MG63 (cell line): ENCODE results near the gene PDE10A. TPM values are rescaled to one million over a fixed set of nuclear protein-coding genes. Genes with fewer than 3 reads are reported as not detected.

Experiments
- DNase-seq: peaks from one replicate; pipeline ENCODE4 v3.0.0-alpha.2; 2020
- H3K27me3 ChIP-seq: fragments of 250-450 bp; sonication (Bioruptor Pico); 2 replicates; pipeline ENCODE4 v1.5.1; 2020; ENCODE audit warnings: mild to moderate bottlenecking, moderate library complexity
- H3K36me3 ChIP-seq: fragments of 250-450 bp; sonication (Bioruptor Pico); 2 replicates; pipeline ENCODE4 v1.5.1; 2020; ENCODE audit warnings: mild to moderate bottlenecking, moderate library complexity
- H3K4me3 ChIP-seq: fragments of 250-450 bp; sonication (Bioruptor Pico); 2 replicates; pipeline ENCODE4 v1.5.1; 2020; ENCODE audit warnings: mild to moderate bottlenecking, moderate library complexity
- H3K9me3 ChIP-seq: fragments of 250-450 bp; sonication (Bioruptor Pico); 2 replicates; pipeline ENCODE4 v1.5.1; 2020; ENCODE audit warnings: mild to moderate bottlenecking, moderate library complexity
- total RNA-seq: library from RNA; depleted of rRNA; stranded (reverse); fragments of >200 nt; shearing (Covaris generic); gene quantifications from 2 replicates; pipeline ENCODE4 v1.2.3, GENCODE V29; 2014; ENCODE audit warnings: low replicate concordance; rRNA removed

Gene PDE10A
- 0.10 and 1.3 TPM in 2 replicates for total RNA-seq

DNA sequence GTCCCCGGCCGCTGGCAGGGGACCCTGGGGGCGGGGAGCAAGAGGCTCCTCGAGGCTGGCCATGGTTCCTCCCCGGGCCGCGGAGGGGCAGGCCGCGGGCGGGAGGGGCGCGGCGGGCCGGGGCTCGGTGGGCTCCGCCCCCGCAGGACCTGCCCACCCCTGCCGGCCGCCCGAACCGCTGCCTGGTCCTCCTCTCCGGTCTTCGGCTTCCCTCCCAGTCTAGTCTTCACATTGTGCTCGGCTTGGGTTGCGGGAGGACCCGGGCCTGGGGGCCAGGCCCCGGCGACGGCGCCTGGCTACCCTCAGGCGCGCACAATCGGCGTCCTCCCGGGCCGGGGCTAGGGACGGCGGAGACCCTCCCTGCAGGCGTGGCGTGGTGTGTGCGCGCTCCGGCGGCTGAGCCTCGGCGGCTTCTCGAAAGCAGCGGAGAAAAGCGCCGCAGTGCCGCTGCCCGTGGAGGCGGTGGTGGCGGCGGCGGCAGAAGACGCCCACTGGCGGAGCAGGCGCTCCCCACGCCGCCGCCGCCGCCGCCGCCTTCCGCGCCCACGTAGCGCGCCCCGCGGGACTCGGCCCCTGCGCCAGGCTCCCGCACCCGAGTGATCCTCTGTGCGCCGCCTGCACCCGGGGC, at the start of gene PDE10A:
Gene PDE10A, minus strand, starts transcription at position 493 of the 628 bp plus-strand sequence. Its CDS starts 430 bp downstream, at position 63.
- Histone ChIP-seq H3K36me3 (no peaks in the 10 kb centered on the region), H3K27me3 (peaks cover 44% of the 10 kb centered on the region), H3K4me3 (peak within 1 kb of the TSS; percentile 56), H3K9me3 (no peaks in the 10 kb centered on the region)
- peak; percentile 54 for DNase-seq

DNA sequence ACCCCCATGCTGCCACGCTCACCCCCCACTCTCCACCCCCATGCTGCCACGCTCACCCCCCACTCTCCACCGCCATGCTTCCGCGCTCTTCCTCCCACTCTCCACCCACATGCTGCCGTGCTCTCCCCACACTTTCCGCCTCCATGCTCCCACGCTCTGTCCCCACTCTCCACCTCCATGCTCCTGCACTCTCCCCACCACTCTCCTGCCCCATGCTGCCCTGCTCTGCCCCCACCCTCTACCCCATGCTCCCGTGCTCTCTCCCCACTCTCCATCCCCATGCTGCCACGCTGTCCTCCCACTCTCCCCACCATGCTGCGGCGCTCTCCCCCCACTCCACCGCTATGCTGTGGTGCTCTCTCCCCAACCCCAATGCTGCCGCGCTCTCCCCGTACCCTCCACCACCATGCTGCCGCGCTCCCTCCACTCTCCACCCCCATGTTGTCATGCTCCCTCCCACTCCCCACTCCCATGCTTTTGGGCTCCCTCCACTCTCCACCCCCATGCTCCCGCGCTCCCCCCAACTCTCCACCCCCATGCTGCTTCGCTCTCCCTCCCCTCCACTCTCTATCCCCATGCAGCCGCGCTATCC, 46.0 kb upstream of the PDE10A start:
- no peak overlapping the region for H3K4me3 ChIP-seq
- H3K36me3 ChIP-seq = no peaks in the 10 kb centered on the region
- DNase-seq = no peak

DNA sequence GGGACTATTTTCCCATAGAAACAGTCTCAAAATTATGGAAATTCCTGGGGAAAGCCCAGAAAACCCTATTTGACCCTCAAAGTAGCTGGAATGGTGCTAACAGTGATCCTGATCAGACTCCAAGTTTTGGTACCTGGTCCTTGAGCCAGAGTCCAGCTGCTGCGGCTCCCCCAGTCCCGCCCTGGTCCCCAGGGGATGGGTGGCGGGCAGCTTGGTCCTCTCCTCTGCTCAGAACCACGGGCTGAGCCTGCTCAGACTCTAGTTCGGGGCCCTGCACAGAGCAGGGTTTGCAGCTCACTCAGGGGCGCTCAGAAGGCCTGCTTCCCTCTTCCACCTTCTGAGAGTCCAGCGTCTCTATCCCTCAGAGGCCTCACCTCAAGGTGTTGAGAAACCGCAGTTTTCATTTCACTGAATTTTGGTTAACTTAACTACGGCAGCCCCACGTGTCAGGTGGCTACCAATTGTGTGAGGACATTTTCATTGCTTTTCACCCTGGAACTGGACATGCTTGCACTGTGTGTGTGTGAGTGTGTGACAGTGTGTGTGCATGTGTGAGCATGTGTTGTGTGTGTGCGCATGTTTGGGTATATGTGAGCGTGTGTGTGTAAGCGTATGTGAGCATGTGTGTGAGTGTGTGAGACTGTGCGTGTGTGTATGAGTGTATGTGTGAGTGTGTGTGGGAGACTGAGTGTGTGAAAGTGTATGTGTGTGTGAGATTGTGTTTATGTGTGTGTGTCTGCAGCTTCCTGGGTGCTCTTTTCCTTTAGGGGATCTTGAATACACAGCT, 44.2 kb upstream of the PDE10A start:
- H3K4me3 ChIP-seq = no peak overlapping the region
- H3K9me3 ChIP-seq = no peaks in the 10 kb centered on the region
- no peak for DNase-seq
- no peaks in the 10 kb centered on the region for H3K36me3 ChIP-seq
- no peaks in the 10 kb centered on the region for H3K27me3 ChIP-seq

More for the DNA sequence above, 46.0 kb upstream of the PDE10A start:
- Histone ChIP-seq H3K9me3 (no peaks in the 10 kb centered on the region), H3K27me3 (no peaks in the 10 kb centered on the region)

DNA sequence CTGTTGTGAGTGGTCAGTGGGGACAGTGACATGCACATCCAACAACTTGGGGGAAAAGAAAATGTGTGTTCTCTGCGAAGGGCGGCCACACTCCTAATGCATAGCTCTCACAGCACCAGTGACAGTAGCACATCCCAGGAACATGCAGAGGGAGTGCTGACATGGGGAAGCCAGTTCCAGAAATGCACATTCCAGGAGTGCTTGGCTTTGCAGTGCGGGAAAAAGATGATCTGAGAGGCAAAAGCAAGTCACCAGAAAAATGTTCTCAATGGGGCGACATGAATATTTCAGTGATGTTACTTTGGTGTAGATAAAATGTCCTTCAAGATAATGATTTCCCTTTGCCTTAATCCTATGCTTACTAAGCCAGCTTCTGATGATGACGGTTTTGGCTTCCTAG, 42.9 kb upstream of the PDE10A start:
- H3K27me3 ChIP-seq = no peaks in the 10 kb centered on the region
- no peaks in the 10 kb centered on the region for H3K9me3 ChIP-seq
- DNase-seq = no peak
- no peak overlapping the region for H3K4me3 ChIP-seq
- H3K36me3 ChIP-seq = no peaks in the 10 kb centered on the region

DNA sequence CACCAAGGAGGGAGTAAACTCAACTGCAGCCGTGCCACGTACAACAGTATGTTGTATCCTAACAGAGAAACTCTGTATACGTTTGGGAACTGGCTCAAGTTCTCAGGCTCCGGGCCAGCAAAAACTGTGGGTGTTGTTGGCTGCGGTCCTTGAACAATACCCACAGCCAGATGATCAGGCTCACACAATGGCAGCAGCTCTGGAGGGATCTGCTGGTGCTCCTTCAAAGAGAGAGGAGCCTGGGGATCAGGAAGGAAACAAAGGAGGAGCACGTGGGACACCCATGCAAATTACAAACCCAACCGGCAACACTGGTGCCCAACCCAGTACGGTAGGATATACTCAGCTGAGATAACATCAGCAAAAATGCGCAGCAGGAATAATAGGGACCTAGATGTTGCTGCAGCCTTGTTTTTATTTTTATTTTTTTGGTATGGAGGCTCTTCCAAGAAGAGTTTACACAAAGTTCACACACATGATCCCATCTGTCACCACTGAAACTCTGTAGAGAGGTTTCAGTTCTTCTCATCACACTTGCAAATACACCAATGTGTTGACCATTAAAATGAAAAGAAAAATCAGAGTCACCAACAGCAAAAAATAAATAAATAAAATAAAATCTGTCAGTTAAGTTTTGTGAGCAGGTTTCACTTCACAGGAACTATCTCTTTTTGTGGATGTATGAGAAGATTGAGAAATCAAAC, 41.2 kb upstream of the PDE10A start:
- no peaks in the 10 kb centered on the region for H3K36me3 ChIP-seq
- DNase-seq = peak; percentile 76
- no peak overlapping the region for H3K4me3 ChIP-seq
- H3K27me3 ChIP-seq = no peaks in the 10 kb centered on the region
- no peaks in the 10 kb centered on the region for H3K9me3 ChIP-seq

DNA sequence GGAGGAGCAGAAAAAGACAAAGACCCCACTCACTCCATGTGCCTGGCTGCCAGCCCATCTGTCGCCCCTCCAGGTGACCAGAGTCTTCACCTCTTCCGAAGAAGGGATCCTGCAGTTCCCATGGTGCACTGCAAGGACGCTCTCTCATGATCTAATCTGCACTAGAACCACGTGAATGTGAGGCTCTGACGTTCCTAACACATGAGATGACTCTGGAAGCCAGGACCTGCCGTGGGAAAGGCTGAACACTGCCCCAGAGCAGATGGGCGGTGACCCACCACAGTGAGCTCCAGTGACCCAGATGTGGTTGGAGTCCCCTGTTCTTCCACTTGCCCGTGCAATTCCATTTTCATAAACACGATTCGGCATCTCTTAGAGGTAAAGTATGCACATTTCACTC, 39.6 kb upstream of the PDE10A start:
- Histone ChIP-seq H3K4me3 (no peak overlapping the region), H3K36me3 (no peaks in the 10 kb centered on the region), H3K9me3 (no peaks in the 10 kb centered on the region), H3K27me3 (no peaks in the 10 kb centered on the region)
- DNase-seq = no peak

DNA sequence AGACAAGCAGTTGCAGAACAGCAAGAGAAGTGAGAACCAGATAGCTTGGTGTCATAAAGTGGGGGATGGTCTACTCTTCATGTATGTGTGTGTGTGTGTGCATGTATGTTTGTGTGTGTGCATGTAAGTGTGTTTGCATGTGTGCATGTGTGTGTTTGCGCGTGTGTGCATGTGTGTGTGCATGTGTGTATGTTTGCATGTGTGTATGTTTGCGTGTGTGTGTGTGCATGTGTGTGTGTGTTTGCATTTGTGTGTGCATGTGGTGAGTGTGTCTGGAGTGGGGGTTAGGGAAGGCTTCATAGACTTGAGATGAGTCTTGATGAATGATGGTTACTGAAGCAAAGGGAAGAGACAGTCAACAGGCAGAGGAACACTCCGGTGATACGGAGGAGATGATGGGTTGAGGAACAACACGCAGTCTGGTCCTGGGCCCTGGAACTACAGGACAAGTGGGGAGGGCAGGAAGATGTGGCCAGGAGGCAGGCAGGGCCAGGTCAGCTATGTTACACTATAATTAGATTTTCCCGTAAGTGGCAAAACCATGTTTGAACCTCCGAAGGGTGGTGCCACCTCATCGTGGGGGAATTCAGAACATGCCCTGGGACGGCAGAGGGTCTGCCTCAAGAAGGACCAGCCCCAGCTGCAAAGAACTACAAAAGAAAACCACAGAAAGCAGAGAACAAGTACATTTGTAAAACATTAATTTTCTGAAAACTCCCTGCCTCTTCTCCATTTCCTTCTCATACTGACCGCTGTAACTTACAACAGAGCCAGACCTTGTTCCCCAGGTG, 38.7 kb upstream of the PDE10A start:
- Histone ChIP-seq H3K36me3 (no peaks in the 10 kb centered on the region), H3K4me3 (no peak overlapping the region), H3K9me3 (no peaks in the 10 kb centered on the region), H3K27me3 (no peaks in the 10 kb centered on the region)
- no peak for DNase-seq

DNA sequence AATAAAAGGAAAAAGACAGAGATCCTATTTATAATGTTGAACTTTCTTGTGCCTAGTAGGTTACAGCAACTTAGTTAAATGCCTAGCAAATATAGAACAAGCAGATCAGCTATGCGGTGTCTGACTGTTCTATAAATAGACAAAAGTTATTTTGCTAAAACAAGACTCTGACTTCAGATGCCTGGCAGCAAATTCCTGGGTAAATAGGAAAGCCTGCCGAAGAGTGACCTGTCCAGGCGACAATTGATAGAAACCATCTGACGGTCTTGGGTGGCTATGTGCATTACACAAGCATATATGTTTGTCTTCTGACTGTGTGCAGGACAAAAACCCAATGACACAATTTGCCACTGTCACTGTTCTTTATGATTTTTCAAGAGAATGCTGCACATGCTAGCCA, 38.0 kb upstream of the PDE10A start:
- no peak for DNase-seq
- no peaks in the 10 kb centered on the region for H3K9me3 ChIP-seq
- no peak overlapping the region for H3K4me3 ChIP-seq
- no peaks in the 10 kb centered on the region for H3K36me3 ChIP-seq
- no peaks in the 10 kb centered on the region for H3K27me3 ChIP-seq

DNA sequence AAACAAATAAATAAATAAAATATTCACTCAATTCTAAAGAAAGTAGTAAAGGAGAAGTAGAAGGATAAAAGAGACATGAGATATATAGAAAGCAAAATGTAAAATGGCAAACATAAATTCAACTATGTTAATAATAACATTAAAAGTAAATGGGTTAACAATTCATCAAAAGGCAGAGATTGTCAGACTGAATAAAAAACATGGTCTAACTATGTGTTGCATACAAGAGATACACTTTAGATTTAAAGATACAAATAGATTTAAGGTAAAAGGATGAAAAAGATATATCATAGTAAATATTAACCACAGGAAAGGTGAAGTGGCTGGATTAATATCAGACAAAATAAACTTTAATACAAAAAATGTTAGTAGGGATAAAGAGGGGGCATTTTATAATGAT, 35.8 kb upstream of the PDE10A start:
- Histone ChIP-seq H3K9me3 (no peaks in the 10 kb centered on the region), H3K4me3 (no peak overlapping the region), H3K36me3 (no peaks in the 10 kb centered on the region), H3K27me3 (no peaks in the 10 kb centered on the region)
- no peak for DNase-seq

DNA sequence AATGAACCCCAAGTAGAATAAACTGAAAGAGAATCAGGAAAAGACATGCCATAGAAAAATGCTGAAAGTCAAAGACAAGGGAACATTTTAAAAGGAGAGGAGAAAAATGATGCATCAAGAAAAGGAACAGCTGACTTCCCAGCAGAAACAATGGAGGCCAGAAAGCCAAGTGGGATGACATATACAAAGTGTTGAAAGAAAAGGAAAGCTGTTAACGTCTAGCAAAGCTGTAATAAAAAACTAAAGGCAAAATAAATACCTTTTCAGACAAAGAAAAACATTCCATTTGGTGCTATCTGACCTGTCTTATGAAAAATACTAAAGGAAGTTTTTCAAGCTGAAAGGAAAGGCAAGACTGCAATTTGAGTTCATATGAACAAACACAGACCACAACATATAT, 34.1 kb upstream of the PDE10A start:
- Histone ChIP-seq H3K27me3 (no peaks in the 10 kb centered on the region), H3K4me3 (no peak overlapping the region), H3K36me3 (no peaks in the 10 kb centered on the region), H3K9me3 (no peaks in the 10 kb centered on the region)
- DNase-seq = no peak

DNA sequence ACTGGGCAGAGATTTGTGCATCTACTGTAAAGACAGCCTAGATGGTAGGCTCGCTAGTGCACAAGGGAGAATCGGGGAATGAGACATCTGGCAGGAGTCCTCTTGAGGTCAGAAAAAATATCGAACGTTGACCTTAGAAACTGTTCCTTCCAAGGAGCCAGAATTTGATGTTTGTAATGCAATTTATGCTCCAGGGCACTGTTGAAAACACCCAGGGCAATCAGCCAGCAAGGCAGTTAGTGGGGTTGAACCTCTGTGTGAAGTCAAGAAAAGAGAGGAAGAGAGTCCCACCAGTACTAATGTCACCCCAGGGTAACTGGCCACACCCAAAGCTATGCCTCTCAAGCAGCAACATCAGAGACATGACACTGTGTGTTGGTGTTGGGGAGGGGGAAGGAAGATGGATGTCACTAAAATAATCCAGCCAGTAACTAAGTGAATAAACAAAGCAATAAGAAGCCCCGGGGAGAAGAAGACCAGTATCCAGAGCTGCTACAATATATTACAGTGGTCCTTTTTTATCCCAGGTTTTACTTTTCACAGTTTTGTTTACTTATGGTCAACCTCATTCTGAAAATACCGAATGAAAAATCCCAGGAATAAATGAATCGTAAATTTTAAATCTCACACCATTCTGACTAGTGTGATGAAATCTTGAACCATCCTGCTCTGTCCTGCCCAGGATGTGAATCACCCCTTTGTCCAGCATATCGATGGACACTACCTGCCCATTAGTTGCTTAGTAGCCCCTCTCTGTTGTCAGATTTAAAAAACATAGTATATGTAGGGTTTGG, 32.9 kb upstream of the PDE10A start:
- no peak overlapping the region for H3K4me3 ChIP-seq
- no peaks in the 10 kb centered on the region for H3K9me3 ChIP-seq
- H3K36me3 ChIP-seq = no peaks in the 10 kb centered on the region
- no peak for DNase-seq
- H3K27me3 ChIP-seq = no peaks in the 10 kb centered on the region

DNA sequence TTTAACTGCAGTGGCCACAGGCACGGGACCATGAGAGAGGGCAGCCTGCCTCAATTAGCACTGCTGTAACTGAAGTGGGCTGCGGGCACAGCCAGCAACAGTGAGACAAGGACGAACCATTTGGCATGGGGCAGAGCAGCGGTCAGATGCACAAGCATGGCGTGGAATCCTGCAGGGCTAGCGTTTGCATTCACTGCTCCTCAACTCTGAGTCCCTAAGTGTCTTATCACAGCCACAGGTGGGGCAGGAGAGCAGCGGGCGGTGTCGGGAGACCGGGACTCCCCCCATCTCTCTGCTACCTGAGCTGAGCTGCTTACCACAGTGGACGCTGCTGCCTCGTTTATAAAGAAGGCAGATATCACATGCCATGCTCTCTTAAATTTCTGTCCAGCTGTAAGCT, 31.3 kb upstream of the PDE10A start:
- Histone ChIP-seq H3K27me3 (no peaks in the 10 kb centered on the region), H3K4me3 (no peak overlapping the region), H3K36me3 (no peaks in the 10 kb centered on the region), H3K9me3 (no peaks in the 10 kb centered on the region)
- no peak for DNase-seq

DNA sequence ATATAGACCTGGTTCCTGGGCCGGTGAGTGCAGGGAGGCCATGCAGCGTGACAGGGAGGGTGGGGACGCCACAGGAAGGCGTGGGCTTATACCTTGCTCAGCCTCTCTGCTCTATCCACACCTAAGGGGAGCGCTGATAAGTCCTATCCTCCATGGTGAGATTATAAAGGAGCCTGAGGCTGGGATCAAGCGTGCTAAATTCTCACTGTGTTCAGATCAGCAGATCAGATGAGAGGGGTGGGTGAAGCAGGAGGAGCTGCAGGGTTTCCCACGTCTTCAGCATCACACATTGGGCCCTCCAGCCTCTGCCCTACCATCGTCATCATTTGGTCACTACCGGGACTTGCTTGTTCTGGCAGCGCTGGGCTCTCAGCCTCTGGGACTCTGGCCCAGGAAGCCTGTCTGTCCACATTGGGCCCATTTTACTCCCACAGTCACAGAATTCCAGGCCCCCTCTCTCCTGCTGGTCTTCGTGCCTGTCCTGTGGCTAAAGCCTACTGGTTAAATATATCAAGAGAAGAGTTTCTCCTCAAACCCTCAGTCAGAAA, 29.1 kb upstream of the PDE10A start:
- H3K4me3 ChIP-seq = no peak overlapping the region
- no peaks in the 10 kb centered on the region for H3K36me3 ChIP-seq
- H3K9me3 ChIP-seq = no peaks in the 10 kb centered on the region
- H3K27me3 ChIP-seq = no peaks in the 10 kb centered on the region
- no peak for DNase-seq

DNA sequence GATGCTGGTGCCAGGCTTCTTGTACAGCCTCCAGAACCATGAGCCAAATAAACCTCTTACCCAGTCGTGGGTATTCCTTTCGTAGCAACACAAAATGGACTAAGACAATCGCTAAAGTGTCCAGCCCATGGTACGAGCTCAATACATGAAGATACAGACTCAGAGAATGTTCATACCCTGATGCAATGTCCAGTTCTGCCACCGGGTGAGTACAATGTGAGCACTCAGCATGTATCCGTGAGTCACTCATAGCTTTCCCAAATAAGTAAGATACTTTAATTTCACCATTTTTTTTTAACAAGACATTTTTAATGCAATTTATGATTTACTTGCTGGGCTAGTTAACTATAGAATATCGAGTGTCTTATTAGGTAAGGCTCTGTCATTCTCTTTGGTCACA, 26.7 kb upstream of the PDE10A start:
- DNase-seq = no peak
- H3K9me3 ChIP-seq = no peaks in the 10 kb centered on the region
- H3K27me3 ChIP-seq = no peaks in the 10 kb centered on the region
- H3K4me3 ChIP-seq = no peak overlapping the region
- no peaks in the 10 kb centered on the region for H3K36me3 ChIP-seq

DNA sequence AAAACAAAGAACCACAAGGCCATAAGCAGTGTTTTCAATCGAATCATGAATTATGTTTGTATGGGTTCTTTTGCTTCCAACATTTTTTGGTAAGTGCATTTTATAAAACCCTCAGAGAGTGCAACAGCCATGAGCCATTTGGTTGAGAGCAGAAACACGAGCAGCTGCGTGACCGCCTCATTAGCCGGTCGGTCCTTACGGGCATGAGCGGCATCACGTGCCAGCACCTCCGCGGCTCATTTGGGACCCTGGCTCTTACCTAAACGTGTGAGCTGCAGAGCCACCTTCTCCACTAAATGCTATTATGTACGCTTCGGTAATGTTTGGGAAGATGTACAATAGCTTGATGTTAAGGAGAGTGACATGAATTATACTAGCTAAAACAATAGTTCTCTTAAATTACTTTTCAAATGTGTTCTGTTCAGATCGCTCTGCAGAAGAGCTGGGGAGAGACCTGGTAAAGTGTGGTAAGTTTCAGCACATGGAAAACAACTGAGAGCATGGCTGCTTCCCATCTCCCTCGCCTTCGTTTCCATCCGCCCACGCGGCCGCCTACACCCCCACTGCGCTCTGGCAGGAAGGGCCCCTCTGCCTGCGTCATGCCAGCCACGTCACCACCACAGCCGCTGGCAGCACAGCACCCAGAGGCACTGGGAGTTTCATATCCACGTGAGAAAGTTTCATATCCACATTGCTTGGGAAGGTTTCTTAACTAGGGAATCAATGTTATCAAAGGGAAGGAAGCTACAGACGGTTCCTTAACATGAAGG, 23.7 kb upstream of the PDE10A start:
- no peak for DNase-seq
- Histone ChIP-seq H3K36me3 (no peaks in the 10 kb centered on the region), H3K9me3 (no peaks in the 10 kb centered on the region), H3K4me3 (no peak overlapping the region), H3K27me3 (no peaks in the 10 kb centered on the region)
